CD4-positive, alpha-beta T cell treated with Interleukin-15 for 4 hours (primary cell): Measurements from ENCODE around the gene PSD2.

ENCODE experiments used
- DNase-seq: peaks from one replicate; pipeline ENCODE4 v3.0.0-alpha.2; 2020; ENCODE audit warnings: low spot score

Gene PSD2

GRCh38 chr5:139880416-139881142 lies 85.0 kb downstream of the PSD2 start:
- no peak for DNase-seq

GRCh38 chr5:139881143-139881733 lies 85.6 kb downstream of the PSD2 start:
- no peak for DNase-seq

DNA sequence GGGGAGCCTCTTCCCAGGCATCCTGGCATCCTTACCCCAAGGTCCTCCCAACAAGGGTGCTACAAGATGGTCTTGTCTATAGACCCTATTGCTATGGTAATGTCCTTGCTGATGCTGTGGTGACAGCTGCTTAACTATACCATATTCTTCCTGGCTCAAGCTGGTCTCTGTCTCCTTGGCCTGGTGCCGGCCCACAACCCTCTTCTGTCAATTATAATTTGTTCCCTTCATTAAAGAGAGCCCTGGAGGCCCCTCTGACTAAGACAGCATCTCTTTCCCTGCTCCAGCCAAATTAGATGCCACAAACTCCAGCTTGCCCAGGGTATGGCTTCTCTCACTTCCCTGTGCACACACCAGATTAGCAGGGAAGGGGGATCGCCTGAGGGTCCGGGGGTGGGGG lies 86.7 kb downstream of the PSD2 start:
- no peak for DNase-seq

GRCh38 chr5:139882961-139883539 lies 87.4 kb downstream of the PSD2 start:
- no peak for DNase-seq

DNA sequence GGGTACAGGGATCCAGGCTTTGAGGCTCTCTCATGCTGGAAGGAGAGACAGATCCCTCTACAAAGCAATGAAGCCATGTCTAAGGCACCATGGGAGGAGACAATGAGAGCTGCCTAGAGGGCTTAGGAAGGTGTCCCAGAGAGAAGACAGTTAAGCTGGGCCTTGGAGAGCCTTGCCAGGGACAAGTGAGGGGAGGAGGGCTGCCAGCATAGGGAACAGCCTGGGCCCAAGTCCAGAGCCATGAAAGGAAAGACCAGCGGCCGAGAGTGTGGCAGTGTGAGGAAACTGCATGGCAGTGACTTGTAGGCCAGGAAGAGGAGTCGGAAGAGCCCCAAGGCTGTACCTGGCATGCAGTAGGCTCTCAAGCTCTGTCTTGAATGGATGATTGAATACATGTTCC lies 88.5 kb downstream of the PSD2 start:
- DNase-seq = no peak

DNA sequence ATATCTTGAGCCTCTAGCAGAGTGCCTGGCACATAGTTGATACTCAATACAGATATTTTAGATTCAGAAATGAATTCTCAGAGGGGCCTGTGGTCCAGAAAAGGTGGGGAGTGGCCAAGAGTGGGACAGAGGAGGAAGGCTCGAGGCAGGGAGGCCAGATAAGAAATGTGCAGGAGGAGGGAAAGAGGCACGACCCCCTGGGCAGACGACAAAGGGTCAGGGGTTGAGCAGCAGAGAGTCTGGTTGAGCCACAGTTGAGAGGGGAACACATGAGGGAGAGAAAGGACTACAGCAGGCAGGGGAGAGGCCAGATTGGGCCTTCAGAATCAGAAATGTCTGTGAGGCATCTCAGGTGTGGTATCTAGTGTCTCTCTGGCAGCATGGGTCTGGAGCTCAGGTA lies 89.1 kb downstream of the PSD2 start:
- DNase-seq = no peak

GRCh38 chr5:139885172-139885856 lies 89.7 kb downstream of the PSD2 start:
- DNase-seq = no peak

GRCh38 chr5:139885857-139886208 lies 90.2 kb downstream of the PSD2 start:
- no peak for DNase-seq

DNA sequence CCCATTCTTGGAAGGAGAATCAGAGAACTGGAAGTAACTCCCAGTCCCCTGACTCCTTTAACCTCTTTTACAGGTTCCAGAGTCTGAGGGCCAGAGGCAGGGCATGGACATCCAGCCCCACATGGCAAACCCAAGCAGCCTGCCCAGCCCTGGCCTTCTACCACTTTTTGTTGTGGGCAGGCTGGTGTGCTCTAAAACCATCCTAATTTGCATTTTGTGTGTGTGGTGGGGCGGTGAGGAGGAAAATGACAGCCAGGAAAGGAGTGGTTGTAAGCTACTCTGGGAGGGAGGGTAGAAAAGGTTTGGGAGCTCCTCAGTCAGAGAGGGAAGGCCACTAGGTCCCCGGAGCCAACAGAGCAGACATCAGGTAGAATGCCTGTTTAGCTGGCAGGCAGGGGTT lies 90.6 kb downstream of the PSD2 start:
- DNase-seq = no peak

- DNase-seq = no peak
Measured at GRCh38 chr5:139888370-139888769, 92.8 kb downstream of the PSD2 start.

DNA sequence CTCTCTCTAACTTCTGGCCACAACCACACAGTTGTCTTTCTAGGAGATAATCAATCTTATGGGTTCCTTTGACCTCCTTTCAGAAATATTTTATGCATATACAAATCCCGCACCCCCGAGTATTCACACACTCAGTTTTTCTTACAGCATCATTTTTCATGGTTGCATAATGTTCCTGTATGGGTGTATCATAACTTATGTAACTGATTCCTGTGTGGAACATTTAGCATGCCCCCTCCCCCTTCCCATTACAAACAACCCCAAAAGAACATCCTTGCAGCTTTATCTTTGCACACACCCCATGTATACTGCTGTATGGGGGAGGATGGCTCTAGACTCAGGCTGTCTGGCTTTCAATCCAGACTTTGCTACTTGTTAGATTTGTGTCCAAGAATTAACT lies 93.8 kb downstream of the PSD2 start:
- no peak for DNase-seq

DNA sequence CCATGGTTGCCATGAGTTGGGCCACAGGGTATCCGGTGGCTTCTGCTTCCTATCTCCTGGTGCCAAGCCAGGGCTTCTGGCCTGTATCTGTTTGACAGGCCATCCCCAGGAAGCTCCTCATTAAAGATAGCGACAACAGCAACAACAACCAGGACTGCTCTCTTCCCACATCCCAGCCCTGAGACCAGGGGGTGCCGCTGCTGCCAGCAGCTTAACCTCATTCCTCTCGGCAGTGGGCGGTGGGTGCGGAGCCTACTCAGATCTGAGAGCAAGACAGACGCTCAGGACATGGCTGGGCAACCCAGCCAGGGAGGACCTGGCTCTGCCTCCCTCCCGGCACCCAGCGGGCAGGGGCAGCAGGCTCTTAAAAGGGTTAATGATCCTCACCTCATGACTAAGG lies 98.3 kb downstream of the PSD2 start:
- DNase-seq = no peak
